Activated T-helper 9 cell treated with anti-CD3 and anti-CD28 coated beads, Interleukin-2, amount 50 U/mL, for 16 hours (primary cell): ENCODE measurements around the gene CDH9.
"Not testable (repeated sequence)": the region's sequence is repeated elsewhere in the genome, so short reads cannot be mapped to it uniquely, and the experiment has no call there.

ENCODE experiments used
- DNase-seq: peaks from one replicate; pipeline ENCODE4 v3.0.0-alpha.2; 2020; ENCODE audit warnings: low read depth

The CDH9 gene

GRCh38 chr5:26955161-26955560, 83.2 kb downstream of the CDH9 start:
- DNase-seq: no peak

- DNase-seq: no peak
Measured at GRCh38 chr5:26948921-26949320, 89.5 kb downstream of the CDH9 start.

GRCh38 chr5:26945901-26946300, 92.5 kb downstream of the CDH9 start:
- no peak for DNase-seq

DNA sequence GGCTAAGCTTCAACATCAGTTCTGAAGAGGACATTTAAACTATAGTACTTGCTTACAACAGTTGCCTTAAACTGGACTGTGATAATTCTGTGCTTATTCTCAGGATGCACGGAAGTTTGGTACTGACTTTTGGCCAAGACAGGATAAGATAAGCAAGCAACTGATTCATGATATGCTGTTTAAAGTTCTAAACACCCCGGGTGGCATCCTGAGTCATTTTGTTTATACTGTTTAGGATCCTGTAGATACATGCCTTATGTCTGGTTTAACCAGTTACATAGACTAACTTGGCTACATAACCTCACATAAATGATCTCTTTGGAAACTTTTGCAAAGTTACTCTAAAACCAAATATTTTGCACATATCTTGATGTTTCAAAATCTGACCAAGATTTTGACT, 95.9 kb downstream of the CDH9 start:
- DNase-seq: no peak

- DNase-seq: no peak
Measured at GRCh38 chr5:26940994-26941393, 97.4 kb downstream of the CDH9 start.

DNA sequence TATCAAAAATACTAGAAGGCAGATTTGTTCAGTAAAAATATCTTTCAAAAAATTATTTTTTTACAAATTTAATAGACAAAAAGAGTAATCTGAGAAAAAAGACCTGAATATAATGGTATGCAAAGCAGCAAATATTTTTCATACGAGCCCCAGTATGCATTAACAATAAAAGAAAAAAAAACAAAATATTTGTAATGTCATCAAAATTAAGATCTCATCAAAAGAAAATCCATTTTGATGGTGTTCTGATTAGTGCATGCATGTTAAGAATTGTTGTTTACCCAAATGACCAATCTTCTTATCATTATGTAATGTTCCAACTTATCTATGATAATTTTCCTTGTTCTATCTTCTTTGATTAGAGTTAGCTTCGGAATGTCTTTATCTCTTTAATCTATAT, 106.1 kb downstream of the CDH9 start:
- DNase-seq: no peak

- DNase-seq: no peak
Measured at GRCh38 chr5:26921439-26921838, 116.9 kb downstream of the CDH9 start.

GRCh38 chr5:26903469-26903868, 134.9 kb downstream of the CDH9 start:
- DNase-seq: no peak

GRCh38 chr5:26894719-26895263, 143.6 kb downstream of the CDH9 start:
- DNase-seq: no peak

- no peak for DNase-seq
Measured at GRCh38 chr5:26893078-26893477, 145.3 kb downstream of the CDH9 start.

DNA sequence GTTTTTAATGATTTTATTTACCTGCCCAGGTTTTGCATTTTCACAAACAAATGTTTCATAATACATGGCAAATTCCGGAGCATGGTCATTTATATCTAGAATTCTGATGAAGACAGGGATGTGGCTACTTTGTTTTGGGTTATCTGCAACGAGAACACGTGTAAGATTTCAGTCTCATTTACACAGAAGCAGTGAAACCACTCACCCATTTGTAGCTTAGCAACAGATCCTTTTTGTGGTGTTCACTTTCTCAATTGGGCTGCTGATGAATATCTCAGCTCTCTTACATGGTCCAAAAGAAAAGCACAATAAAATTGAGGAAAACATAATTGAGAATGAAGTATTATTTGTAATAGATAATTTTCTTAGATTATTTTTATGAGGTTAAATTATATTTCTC, 148.6 kb downstream of the CDH9 start:
- DNase-seq: no peak

DNA sequence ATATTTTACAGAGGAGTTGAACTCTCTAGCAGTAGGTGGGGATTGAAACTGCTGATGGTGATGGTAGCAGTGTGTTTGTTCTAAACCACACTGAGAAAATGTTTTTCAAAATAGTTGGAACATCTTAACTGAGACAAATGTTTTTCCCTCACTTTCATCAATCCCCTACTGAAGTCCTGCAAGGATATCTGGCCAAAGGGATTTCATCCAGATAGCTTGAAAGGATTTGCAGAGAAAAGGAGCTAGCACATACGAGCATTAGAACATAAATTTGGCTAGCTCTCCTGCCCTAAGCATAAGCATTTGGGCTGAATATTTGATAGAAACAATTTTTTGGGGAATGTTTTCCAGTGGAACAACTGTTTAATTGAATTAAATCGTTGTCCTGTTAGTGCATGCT, 153.9 kb downstream of the CDH9 start:
- DNase-seq: no peak

DNA sequence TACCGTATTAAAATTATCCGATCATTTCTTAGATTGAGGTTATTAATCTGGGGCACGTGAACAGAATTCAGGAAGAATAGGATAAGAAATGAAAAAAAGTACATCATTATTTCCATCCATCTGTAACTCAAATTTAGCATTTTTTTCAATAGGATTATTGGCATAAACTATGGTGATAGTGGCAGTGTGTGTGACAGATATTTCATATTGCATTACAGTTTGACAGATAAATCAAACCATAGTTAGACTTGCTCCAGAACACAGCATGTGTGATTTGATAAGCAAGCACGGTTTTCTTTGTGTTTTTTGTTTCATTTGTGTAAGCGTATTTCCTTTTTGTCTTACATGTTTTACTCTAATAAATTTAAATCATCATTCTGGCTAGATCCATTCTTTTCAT, 155.0 kb downstream of the CDH9 start:
- DNase-seq: no peak

GRCh38 chr5:26881901-26882300, 156.5 kb downstream of the CDH9 start:
- no peak for DNase-seq

DNA sequence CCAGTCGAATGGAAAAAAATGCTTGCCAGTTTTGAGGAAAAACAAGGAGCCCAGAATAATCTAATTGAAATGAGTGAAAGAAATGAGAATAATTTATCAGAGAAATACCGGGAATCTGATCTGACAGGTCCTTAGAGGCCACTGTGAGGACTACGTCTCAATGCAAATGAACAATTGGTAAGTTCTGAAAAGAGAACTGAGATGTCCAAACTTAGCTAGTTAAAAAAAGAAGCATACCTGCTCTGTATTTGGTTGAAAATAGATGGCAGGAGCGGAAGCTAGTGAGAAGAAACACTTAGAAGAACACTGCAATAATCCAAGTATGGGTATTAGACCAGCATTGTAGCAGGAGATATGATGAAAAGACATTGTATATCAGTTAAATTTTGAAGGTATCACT, 161.2 kb downstream of the CDH9 start:
- no peak for DNase-seq

GRCh38 chr5:26872337-26872736, 166.0 kb downstream of the CDH9 start:
- no peak for DNase-seq

GRCh38 chr5:26869781-26870180, 168.6 kb downstream of the CDH9 start:
- DNase-seq: no peak

GRCh38 chr5:26868504-26868903, 169.9 kb downstream of the CDH9 start:
- DNase-seq: no peak

DNA sequence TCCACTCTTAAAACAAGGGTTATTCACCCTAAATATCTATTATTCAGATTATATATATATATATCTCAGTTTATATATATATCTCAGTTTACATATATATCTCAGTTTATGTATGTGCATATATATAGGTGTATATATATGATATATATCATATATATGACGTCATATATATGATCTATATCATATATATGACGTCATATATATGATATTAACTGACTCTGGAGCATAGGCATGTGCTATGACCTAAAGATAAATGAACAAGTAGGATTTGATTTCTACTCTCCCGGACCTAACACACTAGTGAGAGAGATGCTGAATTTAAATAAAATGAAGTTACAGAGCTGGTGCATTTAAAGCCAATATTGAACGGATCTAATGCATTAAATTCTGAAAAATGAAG, 174.3 kb downstream of the CDH9 start:
- DNase-seq: no peak

DNA sequence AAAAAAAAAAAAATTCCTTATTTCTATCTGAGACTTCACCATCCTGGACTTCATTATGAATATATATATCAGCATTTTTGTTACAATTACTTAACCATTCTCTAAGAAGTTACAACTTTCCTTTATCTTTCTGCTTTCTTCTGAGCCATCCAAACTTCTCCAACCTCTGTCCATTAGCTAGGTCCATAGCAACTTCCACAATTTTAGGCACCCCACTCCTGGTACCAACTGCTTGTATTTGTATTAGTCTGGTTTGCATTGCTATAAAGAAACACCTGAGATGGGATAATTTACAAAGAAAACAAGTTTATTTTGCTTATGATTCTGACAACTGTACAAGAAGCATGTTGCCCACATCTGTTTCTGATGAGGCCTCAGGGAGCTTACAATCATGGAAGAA, 182.1 kb downstream of the CDH9 start:
- DNase-seq: no peak

DNA sequence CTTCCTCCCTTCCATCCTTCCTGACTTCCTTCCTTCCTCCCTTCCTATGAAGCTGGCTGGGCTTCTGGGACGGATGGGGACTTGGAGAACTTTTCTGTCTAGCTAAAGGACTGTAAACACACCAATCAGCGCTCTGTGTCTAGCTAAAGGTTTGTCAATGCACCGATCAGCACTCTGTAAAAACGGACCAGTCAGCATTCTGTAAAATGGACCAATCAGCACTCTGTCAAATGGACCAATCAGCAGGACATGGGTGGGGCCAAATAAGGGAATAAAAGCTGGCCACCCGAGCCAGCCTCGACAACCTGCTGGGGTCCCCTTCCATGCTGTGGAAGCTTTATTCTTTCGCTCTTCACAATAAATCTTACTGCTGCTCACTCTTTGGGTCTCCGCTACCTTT, 185.9 kb downstream of the CDH9 start:
- DNase-seq: not testable (repeated sequence)

DNA sequence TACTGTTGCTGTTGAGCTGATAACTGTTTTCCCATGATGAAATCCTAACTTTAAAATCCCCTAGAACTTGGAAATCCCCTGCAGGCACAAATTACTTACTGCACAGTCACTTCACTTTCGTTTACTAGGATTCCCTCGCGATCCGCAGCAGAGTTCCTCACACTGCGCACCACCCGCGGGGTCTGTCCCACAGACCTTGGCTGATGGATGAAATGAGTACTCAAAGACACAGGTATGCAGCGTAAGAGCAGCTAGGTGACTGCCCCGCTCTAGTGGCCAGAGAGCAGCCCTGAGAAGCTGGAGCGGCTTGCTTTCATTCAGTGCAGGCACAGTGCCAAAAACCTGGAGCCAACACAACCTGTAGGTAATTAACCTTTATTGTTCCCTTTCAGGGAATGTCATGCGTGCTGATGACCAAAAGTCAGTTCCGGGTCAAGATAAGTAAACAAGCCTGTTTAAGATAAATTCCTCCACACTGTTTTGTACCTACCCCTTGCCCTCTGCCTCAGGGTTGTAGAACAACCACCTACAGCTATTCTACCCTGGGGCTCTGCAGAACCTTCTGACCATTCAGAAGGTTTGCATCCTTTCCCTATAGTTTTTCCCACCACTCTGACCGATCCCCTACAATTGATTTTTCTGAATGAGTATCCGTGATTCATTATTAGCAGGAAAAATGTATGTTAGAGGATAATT, 191.2 kb downstream of the CDH9 start:
- DNase-seq: no peak

- DNase-seq: no peak
Measured at GRCh38 chr5:26843677-26844076, 194.7 kb downstream of the CDH9 start.

- no peak for DNase-seq
Measured at GRCh38 chr5:26833596-26833995, 204.8 kb downstream of the CDH9 start.
